PC-3 (cell line): ENCODE data around the gene ERAL1. TPM values are rescaled to one million over a fixed set of nuclear protein-coding genes. Genes with fewer than 3 reads are reported as not detected.
"Not testable (repeated sequence)": the region's sequence is repeated elsewhere in the genome, so short reads cannot be mapped to it uniquely, and the experiment has no call there.

ENCODE experiments used
- ATAC-seq: fragments of 200-7000 bp; cut with Tn5 transposase; 2 replicates; pipeline ENCODE4 v1.9.1; 2020; ENCODE audit warnings: mild to moderate bottlenecking, moderate library complexity
- BruUV-seq: library from RNA; stranded (reverse); fragments of 400-500 nt; replicated peaks from 2 replicates; lab custom pipeline; 2021; lab: Mats Ljungman, UMichigan
- CTCF ChIA-PET: fragments of 300-600 bp; sonication (Branson Sonifier 250); formaldehyde crosslinking; loops from one replicate; lab custom pipeline; 2022; ENCODE audit warnings: antibody characterized with exemption; lab: Charles Lee
- POLR2A ChIA-PET: fragments of 300-600 bp; sonication (Branson Sonifier 250); formaldehyde crosslinking; loops from one replicate; lab custom pipeline; 2022; ENCODE audit warnings: antibody characterized with exemption; ENCODE audit not compliant: unreplicated experiment; lab: Charles Lee
- DNase-seq: peaks from one replicate; pipeline ENCODE4 v3.0.0-alpha.2; 2015
- H2AFZ ChIP-seq: fragments of 300-600 bp; sonication (generic); 2 replicates; pipeline ENCODE4 v1.6.0; 2016; ENCODE audit warnings: antibody characterized with exemption, low read length
- H3F3A ChIP-seq: fragments of 300-600 bp; sonication (generic); one replicate; pipeline ENCODE4 v1.6.0; 2017; ENCODE audit warnings: antibody characterized with exemption, low read length, control low read depth, mild to moderate bottlenecking; ENCODE audit not compliant: unreplicated experiment
- H3K27ac ChIP-seq: fragments of 300-600 bp; sonication (generic); 2 replicates; pipeline ENCODE4 v1.5.1; 2016; ENCODE audit warnings: mild to moderate bottlenecking, low read length
- H3K27me3 ChIP-seq: fragments of 300-600 bp; sonication (generic); 2 replicates; pipeline ENCODE4 v1.6.1; 2016; ENCODE audit warnings: low read length, mixed read lengths
- H3K36me3 ChIP-seq: fragments of 300-600 bp; sonication (generic); 2 replicates; pipeline ENCODE4 v1.6.1; 2016; ENCODE audit warnings: low read depth, mixed run types, low read length, mixed read lengths
- H3K4me1 ChIP-seq: fragments of 300-600 bp; sonication (generic); 2 replicates; pipeline ENCODE4 v1.5.1; 2016; ENCODE audit warnings: low read length; ENCODE audit not compliant: insufficient read depth
- H3K4me2 ChIP-seq: fragments of 300-600 bp; sonication (generic); 2 replicates; pipeline ENCODE4 v1.6.0; 2016; ENCODE audit warnings: low read length
- H3K4me3 ChIP-seq: fragments of 300-600 bp; sonication (generic); 2 replicates; pipeline ENCODE4 v1.5.1; 2016; ENCODE audit warnings: mild to moderate bottlenecking, low read length, mixed read lengths
- H3K79me2 ChIP-seq: fragments of 300-600 bp; sonication (generic); 2 replicates; pipeline ENCODE4 v1.6.1; 2017; ENCODE audit warnings: low read length, mixed read lengths
- H3K9ac ChIP-seq: fragments of 300-600 bp; sonication (generic); 2 replicates; pipeline ENCODE4 v1.6.0; 2016; ENCODE audit warnings: mild to moderate bottlenecking, low read length
- H3K9me2 ChIP-seq: fragments of 300-600 bp; sonication (generic); replicated peaks from 2 replicates; pipeline ENCODE4 v1.6.1; 2016; ENCODE audit warnings: mixed run types, low read length, mixed read lengths
- H3K9me3 ChIP-seq: fragments of 300-600 bp; sonication (generic); 2 replicates; pipeline ENCODE4 v1.6.1; 2016; ENCODE audit warnings: low read length, mixed read lengths
- H4K20me1 ChIP-seq: fragments of 300-600 bp; sonication (generic); 2 replicates; pipeline ENCODE4 v1.6.1; 2016; ENCODE audit warnings: low read length, mixed read lengths
- CTCF ChIP-seq: fragments of 300-600 bp; sonication (generic); conservative IDR thresholded peaks from 2 replicates; pipeline ENCODE4 v1.5.1; 2017; ENCODE audit warnings: antibody characterized with exemption, low read depth, mild to moderate bottlenecking, low read length
- EZH2 ChIP-seq: fragments of 300-600 bp; sonication (generic); IDR thresholded peaks from one replicate; pipeline ENCODE4 v1.6.1; 2017; ENCODE audit warnings: antibody characterized with exemption, mild to moderate bottlenecking, low read length; ENCODE audit not compliant: unreplicated experiment
- EZH2phosphoT487 ChIP-seq: fragments of 300-600 bp; sonication (generic); IDR thresholded peaks from 2 replicates; pipeline ENCODE4 v1.6.1; 2018; ENCODE audit warnings: mild to moderate bottlenecking, antibody characterized with exemption, low read length, borderline replicate concordance
- intact Hi-C: fragments of 100-400 bp; cut with micrococcal nuclease; formaldehyde crosslinking; loops from 2 replicates; pipeline ENCODE4 v1.9.0; 2023
- total RNA-seq: library from RNA; depleted of rRNA; stranded (reverse); fragments of >200 nt; gene quantifications from 2 replicates; pipeline ENCODE4 v1.2.3, GENCODE V29; 2014

The ERAL1 gene
- total RNA-seq, 1 experiment from 2014 or later, result 30.5 TPM

- peak; percentile 46 for ATAC-seq
- no peaks in the 10 kb centered on the region for H3K9me2 ChIP-seq
- no peaks in the 10 kb centered on the region for H4K20me1 ChIP-seq
- TF ChIP-seq EZH2phosphoT487 (no peak), CTCF (no peak), EZH2 (no peak)
- peaks cover 14% of the 10 kb centered on the region for H3K4me1 ChIP-seq
- H3K79me2 ChIP-seq, result 0 out of 2 replicates have a peak, but pooled peaks cover 2% of the 10 kb centered on the region
- BruUV-seq, result no TSS peak
- intact Hi-C loops, result loop anchor here (5.0 to 10.0 kb wide), 3 partner anchors 45 to 177 kb away; partner anchors contain the start of genes FAM222B, NEK8 and TLCD1
- peak overlapping the region; percentile 83 for H3K4me2 ChIP-seq
- H3K27ac ChIP-seq, result no peak overlapping the region
- H2AFZ ChIP-seq, result peak overlapping the region; percentile 83
- peak overlapping the region; percentile 78 for H3K4me3 ChIP-seq
- CTCF ChIA-PET, result interaction anchor here (0.9 kb wide), 1 partner anchor 44 kb away, joined by 3 read pairs; no protein-coding TSS in a partner anchor
- peak overlapping the region; percentile 53 for H3K9ac ChIP-seq
- peaks cover 9% of the 10 kb centered on the region; the same call in 1 of the 2 replicates for H3K36me3 ChIP-seq
- no peaks in the 10 kb centered on the region for H3K27me3 ChIP-seq
- DNase-seq, result no peak
- H3K9me3 ChIP-seq, result no peaks in the 10 kb centered on the region
- POLR2A ChIA-PET, result interaction anchor here (0.6 kb wide), 1 partner anchor 175 kb away, joined by 18 read pairs; no protein-coding TSS in a partner anchor
- no peaks in the 10 kb centered on the region for H3F3A ChIP-seq
These were observed 47.3 kb downstream of the ERAL1 start for GRCh38 chr17:28901866-28902818.

- H3F3A ChIP-seq, result no peaks in the 10 kb centered on the region
- CTCF ChIA-PET, result interaction anchor here (0.6 to 0.9 kb wide), 2 partner anchors 43 to 139 kb away, joined by 3 to 8 read pairs; no protein-coding TSS in a partner anchor
- H3K4me2 ChIP-seq, result peak within 1 kb of the TSS; percentile 83
- peak; percentile 92 for DNase-seq
- peak; percentile 91 for ATAC-seq
- no peaks in the 10 kb centered on the region for H4K20me1 ChIP-seq
- H3K27ac ChIP-seq, result no peak within 1 kb of the TSS
- H2AFZ ChIP-seq, result peak within 1 kb of the TSS; percentile 83
- H3K27me3 ChIP-seq, result no peaks in the 10 kb centered on the region
- intact Hi-C loops, result loop anchor here (5.0 to 10.0 kb wide), 3 partner anchors 44 to 178 kb away; partner anchors contain the start of genes FAM222B, NEK8 and TLCD1
- H3K9ac ChIP-seq, result peak within 1 kb of the TSS; percentile 53
- POLR2A ChIA-PET, result interaction anchor here (0.5 kb wide), 1 partner anchor 14 kb away, joined by 4 read pairs; no protein-coding TSS in a partner anchor
- no peaks in the 10 kb centered on the region for H3K9me3 ChIP-seq
- peaks cover 14% of the 10 kb centered on the region; the same call in 1 of the 2 replicates for H3K36me3 ChIP-seq
- BruUV-seq, result no TSS peak
- H3K4me1 ChIP-seq, result peaks cover 11% of the 10 kb centered on the region
- TF ChIP-seq EZH2, result no peak
- TF ChIP-seq CTCF, result peak; percentile 88
- peak; percentile 88 for TF ChIP-seq EZH2phosphoT487
- H3K9me2 ChIP-seq, result no peaks in the 10 kb centered on the region
- no peaks in the 10 kb centered on the region for H3K79me2 ChIP-seq
- peak within 1 kb of the TSS; percentile 78 for H3K4me3 ChIP-seq
These were observed 48.2 kb downstream of the ERAL1 start, which contains the start of gene DHRS13 for GRCh38 chr17:28902819-28903545. Gene DHRS13 (minus strand): TSS chr17:28903079. CDS start chr17:28902944, 135 bp downstream.

GRCh38 chr17:28903546-28903841 lies 48.7 kb downstream of the ERAL1 start:
- H3K4me3 ChIP-seq, result peak overlapping the region; percentile 78
- H3F3A ChIP-seq, H4K20me1 ChIP-seq, DNase-seq, H3K27ac ChIP-seq, H3K9me2 ChIP-seq, H2AFZ ChIP-seq, POLR2A ChIA-PET, BruUV-seq, H3K4me1 ChIP-seq, ATAC-seq, H3K79me2 ChIP-seq, H3K27me3 ChIP-seq, H3K9me3 ChIP-seq, H3K9ac ChIP-seq: not testable (repeated sequence)
- H3K4me2 ChIP-seq, result peak overlapping the region; percentile 66
- CTCF ChIA-PET, result interaction anchor here (0.6 kb wide), 1 partner anchor 140 kb away, joined by 8 read pairs; no protein-coding TSS in a partner anchor
- intact Hi-C loops, result loop anchor here (5.0 to 10.0 kb wide), 3 partner anchors 44 to 179 kb away; partner anchors contain the start of genes FAM222B, NEK8 and TLCD1
- peaks cover 14% of the 10 kb centered on the region; the same call in 1 of the 2 replicates for H3K36me3 ChIP-seq
